HepG2 (cell line): ENCODE measurements around the gene ARHGEF7. TPM values are rescaled to one million over a fixed set of nuclear protein-coding genes. Genes with fewer than 3 reads are reported as not detected.

Experiments used
- ZNF276 ChIP-seq: sonication (generic); formaldehyde crosslinking; IDR thresholded peaks from 2 replicates; pipeline ENCODE4 v1.4.0; 2020; ENCODE audit warnings: mild to moderate bottlenecking, low read depth, missing genetic modification reagents
- ZNF513 ChIP-seq: sonication (generic); formaldehyde crosslinking; conservative IDR thresholded peaks from 2 replicates; pipeline ENCODE4 v1.5.0; 2020; ENCODE audit warnings: missing genetic modification reagents
- ZNF646 ChIP-seq: sonication (generic); formaldehyde crosslinking; IDR thresholded peaks from 2 replicates; pipeline ENCODE4 v1.9.0; 2021; ENCODE audit warnings: mild to moderate bottlenecking, missing genetic modification reagents
- polyA plus RNA-seq, 8 experiments: library from polyadenylated mRNA; depleted of rRNA in 3 of 8; stranded (reverse) in 7 of 8; unstranded in 1 of 8; fragments of >200 nt; fragmentation: Illumina TruSeq in 4 of 8; extraction: Trizol in 4 of 8; gene quantifications; 2 replicates each; pipeline versions ENCODE4 v1.2.1 to v1.2.3, GENCODE V29; 2011 to 2016; ENCODE audit warnings: low read depth in 4 of 8, missing spikeins in 1 of 8, mixed read lengths in 1 of 8; ENCODE audit not compliant: insufficient read depth in 1 of 8
- total RNA-seq, 5 experiments: library from RNA; depleted of rRNA; stranded (reverse); fragments of >200 nt; fragmentation: Illumina TruSeq; extraction: Trizol; gene quantifications; 2 replicates each; pipeline ENCODE4 v1.2.3, GENCODE V29; 2016; ENCODE audit warnings: low read depth in 1 of 5

Gene ARHGEF7
- total and polyA plus RNA-seq, 2 of the 13 experiments (the other 11 are each of a cell fraction or from before 2014, with no cell fraction given): 15.7 to 22.3 TPM

GRCh38 chr13:111171629-111172028, 56.5 kb downstream of the ARHGEF7 start (continued):
- TF ChIP-seq ZNF646 (CRISPR knock-in tag): no peak
- TF ChIP-seq ZNF513 (CRISPR knock-in tag): no peak
- TF ChIP-seq ZNF276 (CRISPR knock-in tag): no peak
